Measurements from ENCODE around the gene ZNF319. TPM values are rescaled to one million over a fixed set of nuclear protein-coding genes. Genes with fewer than 3 reads are reported as not detected.

The ZNF319 gene
- total and polyA plus RNA-seq, 10 of the 15 experiments (the other 5 are each of a cell fraction or from before 2014, with no cell fraction given), result 0.29 to 7.4 (median 1.7) TPM

GRCh38 chr16:57995721-57996405 lies 4.6 kb downstream of the ZNF319 start (continued):
- TF ChIP-seq RB1 (IDR thresholded peaks at IDR 0.05; ENCODE audit: borderline replicate concordance) (no peak), KLF5 (IDR thresholded peaks at IDR 0.05; ENCODE audit: partially characterized antibody) (no peak)

GRCh38 chr16:57994778-57995177 lies 5.7 kb downstream of the ZNF319 start:
- peaks cover 3% of the 10 kb centered on the region for H3K79me2 ChIP-seq (ENCODE audit: control insufficient read depth, insufficient read depth, low read length)
- H3K27me3 ChIP-seq (replicated peaks in 1 of 2; ENCODE audit: control insufficient read depth in 2 of 2, insufficient read depth in 2 of 2, low read length in 1 of 2), result no peaks in the 10 kb centered on the region
- no peaks in the 10 kb centered on the region; a peak in 1 of 4 replicates for H3K36me3 ChIP-seq (ENCODE audit: control insufficient read depth in 2 of 2, insufficient read depth in 2 of 2, low read length in 1 of 2)
- intact Hi-C loops (cut with micrococcal nuclease; ENCODE audit: unreplicated experiment) (no loop called here), in situ Hi-C loops (cut with MboI) (no loop called here)
- peak; percentile 85 for ATAC-seq
- H3K9ac ChIP-seq (ENCODE audit: control insufficient read depth, insufficient read depth, low read length), result no peak overlapping the region
- ChIA-PET RAD21 (ENCODE audit: unreplicated experiment) (no interaction called here), CTCF (no interaction called here), POLR2A (no interaction called here), SMC1A (ENCODE audit: uncharacterized antibody, unreplicated experiment) (no interaction called here)
- H3K9me3 ChIP-seq (replicated peaks; ENCODE audit: control insufficient read depth, insufficient read depth, low read length), result no peaks in the 10 kb centered on the region
- H3K27ac ChIP-seq (ENCODE audit: control insufficient read depth, insufficient read depth), result no peak overlapping the region
- FAIRE-seq, result peak; percentile 59
- H3K4me1 ChIP-seq (ENCODE audit: control insufficient read depth, insufficient read depth, low read length), result peaks cover 5% of the 10 kb centered on the region
- H3K4me2 ChIP-seq (ENCODE audit: control insufficient read depth, insufficient read depth), result no peak overlapping the region
- H4K20me1 ChIP-seq (ENCODE audit: control insufficient read depth, insufficient read depth), result no peaks in the 10 kb centered on the region
- peak; percentile 37; the same call in 1 of the 2 replicates for TF ChIP-seq RAD21 (IDR thresholded peaks at IDR 0.05; ENCODE audit: insufficient read depth, low read depth, low read length)
- peak; percentile 31 to 47 (median 39) for TF ChIP-seq CTCF (IDR thresholded peaks at IDR 0.05 in 2 of 3, conservative IDR thresholded peaks at IDR 0.05 in 1 of 3; ENCODE audit: control insufficient read depth in 2 of 3, extremely low read depth in 1 of 3, insufficient read depth in 1 of 3, low read depth in 3 of 3, low read length in 3 of 3)
- TF ChIP-seq CREB1 (IDR thresholded peaks at IDR 0.05; ENCODE audit: low read depth), result no peak
- no TSS peak for BruUV-seq (replicated peaks)
- H3K4me3 ChIP-seq, result no peak overlapping the region
- no peak for DNase-seq (ENCODE audit: low read depth, low spot score)
- WGBS (ENCODE audit: insufficient coverage, insufficient replicate concordance, low lambda C conversion rate, missing lambda C conversion rate), result 24% methylated on average over 4 of the region's 4 CpGs
- no peak overlapping the region for H2AFZ ChIP-seq (ENCODE audit: control insufficient read depth, low read depth, low read length)

Data from GM12878 (cell line).